Kidney epithelial cell (primary cell): Measurements from ENCODE around the gene LNPEP. TPM values are rescaled to one million over a fixed set of nuclear protein-coding genes. Genes with fewer than 3 reads are reported as not detected.
A peak's percentile ranks its signal among the peaks of the same experiment; 100 is the strongest.

Experiments
- DNase-seq: peaks from one replicate; pipeline ENCODE4 v3.0.0-alpha.2; 2010; ENCODE audit warnings: low read depth
- H3K27me3 ChIP-seq: 2 replicates; pipeline ENCODE4 v1.6.0; 2011; ENCODE audit warnings: low read length; ENCODE audit not compliant: control insufficient read depth, insufficient read depth
- H3K36me3 ChIP-seq: 2 replicates; pipeline ENCODE4 v1.5.1; 2011; ENCODE audit warnings: low read length; ENCODE audit not compliant: control insufficient read depth, insufficient read depth
- H3K4me3 ChIP-seq: 2 replicates; pipeline ENCODE4 v1.5.1; 2011; ENCODE audit warnings: low read depth, mild to moderate bottlenecking, control low read depth, low read length
- total RNA-seq: library from RNA; depleted of rRNA; stranded (reverse); fragments of >200 nt; gene quantifications from 2 replicates; pipeline ENCODE4 v1.2.3, GENCODE V29; 2015
- TF ChIP-seq, protein P1 (sequence below): IDR thresholded peaks from 2 replicates; pipeline ENCODE4 v1.5.1; 2011; ENCODE audit warnings: mild to moderate bottlenecking, moderate library complexity, low read length, control low read depth, inconsistent platforms; ENCODE audit not compliant: insufficient read depth, poor library complexity, severe bottlenecking

LNPEP gene
- 24.6 and 25.5 TPM in 2 replicates for total RNA-seq

GRCh38 chr5:96935559-96936430 is at the start of gene LNPEP:
Gene LNPEP, plus strand, starts transcription at chr5:96936080. Its CDS starts 76 bp downstream, at chr5:96936156.
- TF ChIP-seq, protein P1, sequence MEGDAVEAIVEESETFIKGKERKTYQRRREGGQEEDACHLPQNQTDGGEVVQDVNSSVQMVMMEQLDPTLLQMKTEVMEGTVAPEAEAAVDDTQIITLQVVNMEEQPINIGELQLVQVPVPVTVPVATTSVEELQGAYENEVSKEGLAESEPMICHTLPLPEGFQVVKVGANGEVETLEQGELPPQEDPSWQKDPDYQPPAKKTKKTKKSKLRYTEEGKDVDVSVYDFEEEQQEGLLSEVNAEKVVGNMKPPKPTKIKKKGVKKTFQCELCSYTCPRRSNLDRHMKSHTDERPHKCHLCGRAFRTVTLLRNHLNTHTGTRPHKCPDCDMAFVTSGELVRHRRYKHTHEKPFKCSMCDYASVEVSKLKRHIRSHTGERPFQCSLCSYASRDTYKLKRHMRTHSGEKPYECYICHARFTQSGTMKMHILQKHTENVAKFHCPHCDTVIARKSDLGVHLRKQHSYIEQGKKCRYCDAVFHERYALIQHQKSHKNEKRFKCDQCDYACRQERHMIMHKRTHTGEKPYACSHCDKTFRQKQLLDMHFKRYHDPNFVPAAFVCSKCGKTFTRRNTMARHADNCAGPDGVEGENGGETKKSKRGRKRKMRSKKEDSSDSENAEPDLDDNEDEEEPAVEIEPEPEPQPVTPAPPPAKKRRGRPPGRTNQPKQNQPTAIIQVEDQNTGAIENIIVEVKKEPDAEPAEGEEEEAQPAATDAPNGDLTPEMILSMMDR: no peak
- Histone ChIP-seq H3K36me3 (no peaks in the 10 kb centered on the region), H3K27me3 (no peaks in the 10 kb centered on the region), H3K4me3 (peak within 1 kb of the TSS; percentile 86)
- peak; percentile 84 for DNase-seq

DNA sequence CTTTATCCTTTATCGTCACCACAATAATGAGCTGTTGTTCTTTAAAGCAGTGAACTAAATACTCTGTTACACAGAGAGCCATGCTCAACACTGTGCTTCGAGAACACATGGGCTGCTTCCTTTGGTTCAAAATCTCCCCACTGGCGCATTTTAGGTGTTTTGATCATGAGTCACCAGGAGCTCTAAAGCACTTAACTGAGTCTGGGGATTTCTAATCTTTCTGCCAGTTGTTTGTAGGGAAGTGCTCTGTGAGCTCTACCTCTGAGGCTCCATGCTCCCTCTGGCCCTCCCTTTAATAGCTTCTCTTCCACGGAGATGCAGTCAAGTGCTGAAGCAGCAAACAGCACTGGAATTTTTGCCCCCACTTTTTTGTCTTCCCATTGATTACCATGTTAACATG is 42.5 kb upstream of the LNPEP start:
- TF ChIP-seq, protein P1: no peak
- no peaks in the 10 kb centered on the region for H3K27me3 ChIP-seq
- H3K4me3 ChIP-seq: no peak overlapping the region
- no peaks in the 10 kb centered on the region for H3K36me3 ChIP-seq
- peak; percentile 78 for DNase-seq

DNA sequence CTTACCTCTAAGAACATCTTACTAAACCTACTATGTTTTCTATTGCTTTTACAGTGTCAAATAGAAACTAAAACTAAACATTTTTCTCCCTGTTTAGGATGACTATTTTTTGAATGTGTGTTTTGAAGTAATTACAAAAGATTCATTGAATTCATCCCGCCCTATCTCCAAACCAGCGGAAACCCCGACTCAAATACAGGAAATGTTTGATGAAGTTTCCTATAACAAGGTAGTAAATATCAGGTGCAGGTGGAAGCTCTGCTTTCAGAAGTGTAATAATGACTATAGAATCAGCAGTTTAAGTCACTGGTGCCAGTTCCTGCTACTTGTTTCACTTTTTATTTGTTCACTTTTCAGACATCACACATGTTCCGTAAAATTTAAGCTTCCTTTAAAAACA is 39.6 kb upstream of the LNPEP start:
- TF ChIP-seq, protein P1: no peak
- Histone ChIP-seq H3K4me3 (no peak overlapping the region), H3K27me3 (no peaks in the 10 kb centered on the region), H3K36me3 (no peaks in the 10 kb centered on the region)
- DNase-seq: no peak

DNA sequence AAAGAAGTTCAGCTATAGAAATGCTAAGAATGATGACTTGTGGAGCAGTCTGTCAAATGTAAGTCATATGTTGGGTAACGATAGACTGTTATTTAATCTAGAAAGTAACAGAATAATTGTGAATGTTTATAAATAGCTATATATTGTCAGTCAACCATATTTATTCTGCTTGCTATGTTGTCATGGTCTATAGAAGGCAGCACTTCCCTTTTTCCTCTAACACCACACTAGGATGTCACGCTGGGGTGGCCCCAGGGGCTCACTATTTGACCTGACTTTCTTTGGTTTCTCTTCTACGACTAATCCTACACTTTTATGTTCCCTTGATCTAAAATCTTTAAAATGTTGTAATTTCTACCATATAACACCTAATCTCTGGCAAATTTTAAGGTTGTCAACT is 39.1 kb upstream of the LNPEP start:
- H3K36me3 ChIP-seq: no peaks in the 10 kb centered on the region
- TF ChIP-seq, protein P1: no peak
- no peak for DNase-seq
- H3K4me3 ChIP-seq: no peak overlapping the region
- no peaks in the 10 kb centered on the region for H3K27me3 ChIP-seq

- no peak overlapping the region for H3K4me3 ChIP-seq
- no peaks in the 10 kb centered on the region for H3K27me3 ChIP-seq
- no peak for DNase-seq
- TF ChIP-seq, protein P1: no peak
- H3K36me3 ChIP-seq: peaks cover 1% of the 10 kb centered on the region
Measured at GRCh38 chr5:96901384-96901783, 34.5 kb upstream of the LNPEP start.
